HEK293 (cell line): ENCODE results near the gene ATMIN.

Experiments used
- CTCF ChIA-PET: fragments of 350-600 bp; formaldehyde crosslinking; extraction: SDS; loops from one replicate; lab custom pipeline; 2021; ENCODE audit warnings: antibody characterized with exemption; lab: Yijun Ruan, JAX
- POLR2A ChIA-PET: fragments of 300-600 bp; formaldehyde crosslinking; extraction: SDS; loops from one replicate; lab custom pipeline; 2020; ENCODE audit warnings: antibody characterized with exemption, inconsistent platforms; lab: Yijun Ruan, JAX
- H3K27ac ChIP-seq: fragments of 200-500 bp; sonication (Bioruptor generic); 2 replicates; pipeline ENCODE4 v1.5.1; 2014; ENCODE audit warnings: low read depth, low read length, control low read depth, inconsistent platforms; ENCODE audit errors: extremely low read depth
- H3K36me3 ChIP-seq, 2 experiments: fragments of 200-500 bp in 1 of 2; sonication (Bioruptor generic) in 1 of 2; 1 replicate in 1 of 2; 2 replicates in 1 of 2; pipeline ENCODE4 v1.5.1; 2014 to 2017; ENCODE audit warnings: inconsistent platforms in 2 of 2, low read length in 2 of 2; ENCODE audit not compliant: control insufficient read depth in 2 of 2, insufficient read depth in 1 of 2
- H3K4me1 ChIP-seq: fragments of 200-500 bp; sonication (Bioruptor generic); 2 replicates; pipeline ENCODE4 v1.5.1; 2014; ENCODE audit warnings: mild to moderate bottlenecking, low read length, inconsistent platforms; ENCODE audit not compliant: control insufficient read depth, insufficient read depth
- H3K4me3 ChIP-seq: 2 replicates; pipeline ENCODE4 v1.5.1; 2011; ENCODE audit warnings: low read depth, mild to moderate bottlenecking, control low read depth, low read length, moderate library complexity
- H3K9me3 ChIP-seq: fragments of 200-500 bp; sonication (Bioruptor generic); 2 replicates; pipeline ENCODE4 v1.5.1; 2014; ENCODE audit warnings: low read depth, low read length, inconsistent platforms; ENCODE audit not compliant: control insufficient read depth, insufficient read depth
- HIC1 ChIP-seq: fragments of 450-650 bp; formaldehyde crosslinking; IDR thresholded peaks from 2 replicates; pipeline ENCODE4 v1.5.1; 2016; ENCODE audit warnings: missing biosample characterization, missing genetic modification characterization
- PRDM10 ChIP-seq: fragments of 450-650 bp; formaldehyde crosslinking; IDR thresholded peaks from 2 replicates; pipeline ENCODE4 v1.5.1; 2016; ENCODE audit warnings: missing biosample characterization, missing genetic modification characterization
- REST ChIP-seq: fragments of 450-650 bp; formaldehyde crosslinking; IDR thresholded peaks from 2 replicates; pipeline ENCODE4 v1.5.1; 2016; ENCODE audit warnings: missing biosample characterization, missing genetic modification characterization
- SP3 ChIP-seq: fragments of 450-650 bp; formaldehyde crosslinking; IDR thresholded peaks from 2 replicates; pipeline ENCODE4 v1.5.1; 2016; ENCODE audit warnings: missing biosample characterization, missing genetic modification characterization
- SP7 ChIP-seq: fragments of 450-650 bp; formaldehyde crosslinking; IDR thresholded peaks from 2 replicates; pipeline ENCODE4 v1.5.1; 2016; ENCODE audit warnings: missing biosample characterization, missing genetic modification characterization
- YY1 ChIP-seq: fragments of 450-650 bp; formaldehyde crosslinking; IDR thresholded peaks from 2 replicates; pipeline ENCODE4 v1.5.1; 2018; ENCODE audit warnings: missing biosample characterization, missing genetic modification characterization
- YY2 ChIP-seq: fragments of 450-650 bp; formaldehyde crosslinking; IDR thresholded peaks from 2 replicates; pipeline ENCODE4 v1.5.1; 2016; ENCODE audit warnings: missing biosample characterization, missing genetic modification characterization
- ZBTB20 ChIP-seq: fragments of 450-650 bp; formaldehyde crosslinking; IDR thresholded peaks from 2 replicates; pipeline ENCODE4 v1.5.1; 2016; ENCODE audit warnings: missing biosample characterization, missing genetic modification characterization
- ZNF121 ChIP-seq: fragments of 450-650 bp; formaldehyde crosslinking; IDR thresholded peaks from 2 replicates; pipeline ENCODE4 v1.5.1; 2016; ENCODE audit warnings: missing biosample characterization, missing genetic modification characterization
- ZNF223 ChIP-seq: fragments of 450-650 bp; formaldehyde crosslinking; IDR thresholded peaks from 2 replicates; pipeline ENCODE4 v1.5.1; 2016; ENCODE audit warnings: missing biosample characterization, missing genetic modification characterization
- ZNF23 ChIP-seq: fragments of 450-650 bp; formaldehyde crosslinking; IDR thresholded peaks from 2 replicates; pipeline ENCODE4 v1.5.1; 2016; ENCODE audit warnings: missing biosample characterization, missing genetic modification characterization, borderline replicate concordance
- ZNF513 ChIP-seq: fragments of 450-650 bp; IDR thresholded peaks from 2 replicates; pipeline ENCODE4 v1.5.1; 2018; ENCODE audit warnings: missing biosample characterization, missing genetic modification characterization
- ZNF514 ChIP-seq: fragments of 450-650 bp; formaldehyde crosslinking; IDR thresholded peaks from 2 replicates; pipeline ENCODE4 v1.5.1; 2016; ENCODE audit warnings: missing biosample characterization, missing genetic modification characterization
- ZNF76 ChIP-seq: fragments of 450-650 bp; formaldehyde crosslinking; IDR thresholded peaks from 2 replicates; pipeline ENCODE4; 2016; ENCODE audit warnings: low read depth, missing biosample characterization, missing genetic modification characterization, borderline replicate concordance
- ZNF843 ChIP-seq: fragments of 450-650 bp; formaldehyde crosslinking; IDR thresholded peaks from 2 replicates; pipeline ENCODE4 v1.5.1; 2016; ENCODE audit warnings: missing biosample characterization, missing genetic modification characterization
- TF ChIP-seq, protein P1 (sequence below): fragments of 450-650 bp; formaldehyde crosslinking; IDR thresholded peaks from 2 replicates; pipeline ENCODE4 v1.5.1; 2017; ENCODE audit warnings: missing biosample characterization, missing genetic modification characterization
- TF ChIP-seq, protein P2 (sequence below): fragments of 450-650 bp; formaldehyde crosslinking; optimal IDR thresholded peaks from 2 replicates; pipeline ENCODE3; 2016; ENCODE audit warnings: missing biosample characterization, mild to moderate bottlenecking, missing genetic modification characterization
- TF ChIP-seq, protein P3 (sequence below): IDR thresholded peaks from 2 replicates; pipeline ENCODE4 v1.6.1; 2011; ENCODE audit warnings: mild to moderate bottlenecking, low read depth, low read length, borderline replicate concordance

ATMIN gene

DNA sequence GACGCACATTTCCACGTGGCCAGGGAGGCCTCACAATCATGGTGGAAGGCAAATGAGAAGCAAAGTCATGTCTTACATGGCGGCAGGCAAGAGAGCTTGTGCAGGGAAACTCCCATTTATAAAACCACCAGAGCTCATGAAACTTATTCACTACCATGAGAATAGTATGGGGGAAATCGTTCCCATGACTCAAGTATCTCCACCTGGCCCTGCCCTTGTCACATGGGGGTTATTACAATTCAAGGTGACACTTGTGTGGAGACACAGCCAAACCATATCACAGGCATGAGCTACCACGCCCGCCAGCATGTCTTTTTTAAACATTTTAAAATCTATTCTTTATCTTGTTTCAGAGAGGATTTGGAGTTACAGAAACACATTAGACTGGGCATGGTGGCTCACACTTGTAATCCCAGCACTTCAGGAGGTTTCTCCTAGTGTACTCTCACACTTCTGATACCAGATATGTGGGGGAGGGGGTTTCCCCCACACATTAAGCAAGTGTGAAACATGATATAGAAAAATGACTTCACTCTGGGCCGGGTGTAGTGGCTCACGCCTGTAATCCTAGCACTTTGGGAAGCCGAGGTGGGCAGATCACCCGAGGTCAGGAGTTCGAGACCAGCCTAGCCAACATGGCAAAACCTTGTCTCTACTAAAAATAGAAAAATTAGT, 5.6 kb upstream of the ATMIN start (continued):
- TF ChIP-seq REST (tag by site-specific recombination), result no peak
- TF ChIP-seq ZNF513, result no peak
- no peak for TF ChIP-seq SP7 (tag by site-specific recombination)
- no peak for TF ChIP-seq SP3 (tag by site-specific recombination)
- TF ChIP-seq YY1 (tag by site-specific recombination), result no peak
- TF ChIP-seq YY2 (tag by site-specific recombination), result no peak
- TF ChIP-seq ZNF514 (tag by site-specific recombination), result no peak
- TF ChIP-seq PRDM10 (tag by site-specific recombination), result no peak

- Histone ChIP-seq H3K4me3 (peak overlapping the region; percentile 89), H3K4me1 (peaks cover 3% of the 10 kb centered on the region; the same call in 1 of the 2 replicates), H3K27ac (peak overlapping the region; percentile 76; the same call in 1 of the 2 replicates), H3K9me3 (no peaks in the 10 kb centered on the region), H3K36me3 (peaks cover 0 to 42% of the 10 kb centered on the region in 2 experiments; a peak in 2 of 3 replicates)
- ChIA-PET POLR2A (interaction anchor here (1.0 to 1.9 kb wide), 3 partner anchors 25 to 40 kb away, joined by 4 to 11 read pairs (median 4); partner anchors contain the start of genes C16orf46, CENPN and CMC2), CTCF (interaction anchor here (0.6 to 2.6 kb wide), 28 partner anchors 9 to 700 kb away, joined by 3 to 24 read pairs (median 4); partner anchors contain the start of gene C16orf46)
- TF ChIP-seq HIC1 (tag by site-specific recombination) (no peak), ZBTB20 (tag by site-specific recombination) (peak; percentile 89), ZNF843 (tag by site-specific recombination) (no peak), ZNF223 (tag by site-specific recombination) (no peak), ZNF76 (tag by site-specific recombination) (peak; percentile 43; the same call in 1 of the 2 replicates), ZNF23 (tag by site-specific recombination) (no peak), ZNF121 (tag by site-specific recombination) (no peak)
- TF ChIP-seq, protein P1, sequence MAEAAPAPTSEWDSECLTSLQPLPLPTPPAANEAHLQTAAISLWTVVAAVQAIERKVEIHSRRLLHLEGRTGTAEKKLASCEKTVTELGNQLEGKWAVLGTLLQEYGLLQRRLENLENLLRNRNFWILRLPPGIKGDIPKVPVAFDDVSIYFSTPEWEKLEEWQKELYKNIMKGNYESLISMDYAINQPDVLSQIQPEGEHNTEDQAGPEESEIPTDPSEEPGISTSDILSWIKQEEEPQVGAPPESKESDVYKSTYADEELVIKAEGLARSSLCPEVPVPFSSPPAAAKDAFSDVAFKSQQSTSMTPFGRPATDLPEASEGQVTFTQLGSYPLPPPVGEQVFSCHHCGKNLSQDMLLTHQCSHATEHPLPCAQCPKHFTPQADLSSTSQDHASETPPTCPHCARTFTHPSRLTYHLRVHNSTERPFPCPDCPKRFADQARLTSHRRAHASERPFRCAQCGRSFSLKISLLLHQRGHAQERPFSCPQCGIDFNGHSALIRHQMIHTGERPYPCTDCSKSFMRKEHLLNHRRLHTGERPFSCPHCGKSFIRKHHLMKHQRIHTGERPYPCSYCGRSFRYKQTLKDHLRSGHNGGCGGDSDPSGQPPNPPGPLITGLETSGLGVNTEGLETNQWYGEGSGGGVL, result peak; percentile 69
- TF ChIP-seq, protein P2, sequence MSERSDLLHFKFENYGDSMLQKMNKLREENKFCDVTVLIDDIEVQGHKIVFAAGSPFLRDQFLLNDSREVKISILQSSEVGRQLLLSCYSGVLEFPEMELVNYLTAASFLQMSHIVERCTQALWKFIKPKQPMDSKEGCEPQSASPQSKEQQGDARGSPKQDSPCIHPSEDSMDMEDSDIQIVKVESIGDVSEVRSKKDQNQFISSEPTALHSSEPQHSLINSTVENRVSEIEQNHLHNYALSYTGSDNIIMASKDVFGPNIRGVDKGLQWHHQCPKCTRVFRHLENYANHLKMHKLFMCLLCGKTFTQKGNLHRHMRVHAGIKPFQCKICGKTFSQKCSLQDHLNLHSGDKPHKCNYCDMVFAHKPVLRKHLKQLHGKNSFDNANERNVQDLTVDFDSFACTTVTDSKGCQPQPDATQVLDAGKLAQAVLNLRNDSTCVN, result peak; percentile 44
- TF ChIP-seq, protein P3, sequence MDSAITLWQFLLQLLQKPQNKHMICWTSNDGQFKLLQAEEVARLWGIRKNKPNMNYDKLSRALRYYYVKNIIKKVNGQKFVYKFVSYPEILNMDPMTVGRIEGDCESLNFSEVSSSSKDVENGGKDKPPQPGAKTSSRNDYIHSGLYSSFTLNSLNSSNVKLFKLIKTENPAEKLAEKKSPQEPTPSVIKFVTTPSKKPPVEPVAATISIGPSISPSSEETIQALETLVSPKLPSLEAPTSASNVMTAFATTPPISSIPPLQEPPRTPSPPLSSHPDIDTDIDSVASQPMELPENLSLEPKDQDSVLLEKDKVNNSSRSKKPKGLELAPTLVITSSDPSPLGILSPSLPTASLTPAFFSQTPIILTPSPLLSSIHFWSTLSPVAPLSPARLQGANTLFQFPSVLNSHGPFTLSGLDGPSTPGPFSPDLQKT, result 0 out of 2 replicates have a peak, but pooled peaks have one; percentile 13
These were observed 521 bp downstream of the ATMIN start for GRCh38 chr16:81035975-81036750.
